HEK293 (cell line): ENCODE data around the gene IGFALS.

Experiments
- CTCF ChIA-PET: fragments of 350-600 bp; formaldehyde crosslinking; extraction: SDS; loops from one replicate; lab custom pipeline; 2021; ENCODE audit warnings: antibody characterized with exemption; lab: Yijun Ruan, JAX
- POLR2A ChIA-PET: fragments of 300-600 bp; formaldehyde crosslinking; extraction: SDS; loops from one replicate; lab custom pipeline; 2020; ENCODE audit warnings: antibody characterized with exemption, inconsistent platforms; lab: Yijun Ruan, JAX
- H3K27ac ChIP-seq: fragments of 200-500 bp; sonication (Bioruptor generic); 2 replicates; pipeline ENCODE4 v1.5.1; 2014; ENCODE audit warnings: low read depth, low read length, control low read depth, inconsistent platforms; ENCODE audit errors: extremely low read depth
- H3K36me3 ChIP-seq, 2 experiments: fragments of 200-500 bp in 1 of 2; sonication (Bioruptor generic) in 1 of 2; 1 replicate in 1 of 2; 2 replicates in 1 of 2; pipeline ENCODE4 v1.5.1; 2014 to 2017; ENCODE audit warnings: inconsistent platforms in 2 of 2, low read length in 2 of 2; ENCODE audit not compliant: control insufficient read depth in 2 of 2, insufficient read depth in 1 of 2
- H3K4me1 ChIP-seq: fragments of 200-500 bp; sonication (Bioruptor generic); 2 replicates; pipeline ENCODE4 v1.5.1; 2014; ENCODE audit warnings: mild to moderate bottlenecking, low read length, inconsistent platforms; ENCODE audit not compliant: control insufficient read depth, insufficient read depth
- H3K4me3 ChIP-seq: 2 replicates; pipeline ENCODE4 v1.5.1; 2011; ENCODE audit warnings: low read depth, mild to moderate bottlenecking, control low read depth, low read length, moderate library complexity
- H3K9me3 ChIP-seq: fragments of 200-500 bp; sonication (Bioruptor generic); 2 replicates; pipeline ENCODE4 v1.5.1; 2014; ENCODE audit warnings: low read depth, low read length, inconsistent platforms; ENCODE audit not compliant: control insufficient read depth, insufficient read depth
- GLIS2 ChIP-seq: fragments of 450-650 bp; formaldehyde crosslinking; IDR thresholded peaks from 2 replicates; pipeline ENCODE4 v1.5.1; 2016; ENCODE audit warnings: missing biosample characterization, missing genetic modification characterization
- HIC1 ChIP-seq: fragments of 450-650 bp; formaldehyde crosslinking; IDR thresholded peaks from 2 replicates; pipeline ENCODE4 v1.5.1; 2016; ENCODE audit warnings: missing biosample characterization, missing genetic modification characterization
- IKZF3 ChIP-seq: fragments of 450-650 bp; IDR thresholded peaks from 2 replicates; pipeline ENCODE4 v1.5.0; 2018; ENCODE audit warnings: missing biosample characterization, mild to moderate bottlenecking, missing genetic modification characterization, moderate library complexity
- PATZ1 ChIP-seq: fragments of 450-650 bp; formaldehyde crosslinking; IDR thresholded peaks from 2 replicates; pipeline ENCODE4 v1.5.1; 2016; ENCODE audit warnings: missing biosample characterization, missing genetic modification characterization
- TRIM28 ChIP-seq: IDR thresholded peaks from 2 replicates; pipeline ENCODE4 v1.6.1; 2011; ENCODE audit warnings: low read length, control low read depth, borderline replicate concordance
- ZBTB1 ChIP-seq: fragments of 450-650 bp; formaldehyde crosslinking; IDR thresholded peaks from 2 replicates; pipeline ENCODE4 v1.5.1; 2016; ENCODE audit warnings: missing biosample characterization, missing genetic modification characterization
- ZBTB20 ChIP-seq: fragments of 450-650 bp; formaldehyde crosslinking; IDR thresholded peaks from 2 replicates; pipeline ENCODE4 v1.5.1; 2016; ENCODE audit warnings: missing biosample characterization, missing genetic modification characterization
- ZFP69B ChIP-seq: fragments of 450-650 bp; formaldehyde crosslinking; IDR thresholded peaks from 2 replicates; pipeline ENCODE4 v1.5.1; 2016; ENCODE audit warnings: missing biosample characterization, missing genetic modification characterization
- ZIC2 ChIP-seq: fragments of 450-650 bp; formaldehyde crosslinking; IDR thresholded peaks from 2 replicates; pipeline ENCODE4 v1.5.1; 2016; ENCODE audit warnings: missing biosample characterization, missing genetic modification characterization
- ZNF157 ChIP-seq: fragments of 450-650 bp; formaldehyde crosslinking; IDR thresholded peaks from 2 replicates; pipeline ENCODE4 v1.5.1; 2016; ENCODE audit warnings: missing biosample characterization, missing genetic modification characterization
- ZNF449 ChIP-seq: fragments of 450-650 bp; formaldehyde crosslinking; IDR thresholded peaks from 2 replicates; pipeline ENCODE4 v1.5.1; 2017; ENCODE audit warnings: missing biosample characterization, mild to moderate bottlenecking, missing genetic modification characterization, moderate library complexity
- ZNF600 ChIP-seq: fragments of 450-650 bp; formaldehyde crosslinking; IDR thresholded peaks from 2 replicates; pipeline ENCODE4 v1.5.1; 2016; ENCODE audit warnings: missing biosample characterization, missing genetic modification characterization
- ZNF645 ChIP-seq: fragments of 450-650 bp; formaldehyde crosslinking; IDR thresholded peaks from 2 replicates; pipeline ENCODE4; 2016; ENCODE audit warnings: missing biosample characterization, missing genetic modification characterization
- ZNF692 ChIP-seq: fragments of 450-650 bp; formaldehyde crosslinking; IDR thresholded peaks from 2 replicates; pipeline ENCODE4 v1.5.1; 2016; ENCODE audit warnings: missing biosample characterization, missing genetic modification characterization
- ZNF701 ChIP-seq: fragments of 450-650 bp; formaldehyde crosslinking; IDR thresholded peaks from 2 replicates; pipeline ENCODE4 v1.5.1; 2016; ENCODE audit warnings: missing biosample characterization, missing genetic modification characterization
- ZNF76 ChIP-seq: fragments of 450-650 bp; formaldehyde crosslinking; IDR thresholded peaks from 2 replicates; pipeline ENCODE4; 2016; ENCODE audit warnings: low read depth, missing biosample characterization, missing genetic modification characterization, borderline replicate concordance

IGFALS gene

GRCh38 chr16:1769402-1770300 lies 23.9 kb downstream of the IGFALS start (continued):
- no peak for TF ChIP-seq ZNF645 (tag by site-specific recombination)
- TF ChIP-seq ZNF76 (tag by site-specific recombination): 0 out of 2 replicates have a peak, but pooled peaks have one; percentile 10

- ChIA-PET CTCF (no interaction called here), POLR2A (interaction anchor here (0.5 to 6.0 kb wide), 4 partner anchors 12 to 91 kb away, joined by 3 to 113 read pairs (median 8); partner anchors contain the start of genes JPT2, MAPK8IP3, NUBP2 and SPSB3)
- Histone ChIP-seq H3K36me3 (peaks cover 0 to 77% of the 10 kb centered on the region in 2 experiments; a peak in 1 of 3 replicates), H3K9me3 (no peaks in the 10 kb centered on the region), H3K4me1 (peaks cover 3% of the 10 kb centered on the region; the same call in 1 of the 2 replicates), H3K27ac (peak overlapping the region; percentile 94), H3K4me3 (no peak overlapping the region)
- TF ChIP-seq ZNF600 (tag by site-specific recombination) (0 out of 2 replicates have a peak, but pooled peaks have one; percentile 24), ZNF701 (tag by site-specific recombination) (no peak), ZBTB20 (tag by site-specific recombination) (peak; percentile 50; the same call in 1 of the 2 replicates), IKZF3 (tag by site-specific recombination) (0 out of 2 replicates have a peak, but pooled peaks have one; percentile 7), ZNF692 (tag by site-specific recombination) (peak; percentile 96), ZFP69B (tag by site-specific recombination) (peak; percentile 94), ZIC2 (peak; percentile 61), PATZ1 (0 out of 2 replicates have a peak, but pooled peaks have one; percentile 42), ZNF449 (tag by site-specific recombination) (no peak)
These were observed 24.6 kb downstream of the IGFALS start for GRCh38 chr16:1768767-1769401.

- peaks cover 0 to 80% of the 10 kb centered on the region in 2 experiments; a peak in 1 of 3 replicates for H3K36me3 ChIP-seq
- H3K27ac ChIP-seq: no peak overlapping the region
- peaks cover 3% of the 10 kb centered on the region; the same call in 1 of the 2 replicates for H3K4me1 ChIP-seq
- ChIA-PET CTCF (no interaction called here), POLR2A (interaction anchor here (0.5 to 6.0 kb wide), 3 partner anchors 13 to 62 kb away, joined by 3 to 113 read pairs (median 5); partner anchors contain the start of genes MAPK8IP3, NUBP2 and SPSB3)
- H3K9me3 ChIP-seq: no peaks in the 10 kb centered on the region
- H3K4me3 ChIP-seq: no peak overlapping the region
- no peak for TF ChIP-seq ZNF157 (tag by site-specific recombination)
- peak; percentile 26; the same call in 1 of the 2 replicates for TF ChIP-seq PATZ1
- TF ChIP-seq ZBTB1 (tag by site-specific recombination): no peak
- 0 out of 2 replicates have a peak, but pooled peaks have one; percentile 28 for TF ChIP-seq GLIS2 (tag by site-specific recombination)
- TF ChIP-seq HIC1: peak; percentile 69
- TF ChIP-seq TRIM28: no peak
These were observed 25.3 kb downstream of the IGFALS start for GRCh38 chr16:1768061-1768766.
